HG03139 (cell line): Measurements from ENCODE around the gene SYN1.
A peak's percentile ranks its signal among the peaks of the same experiment; 100 is the strongest.

Source experiments
- ATAC-seq: cut with Tn5 transposase; IDR thresholded peaks from one replicate; pipeline ENCODE4 v1.9.1; 2021; ENCODE audit not compliant: unreplicated experiment

The SYN1 gene

DNA sequence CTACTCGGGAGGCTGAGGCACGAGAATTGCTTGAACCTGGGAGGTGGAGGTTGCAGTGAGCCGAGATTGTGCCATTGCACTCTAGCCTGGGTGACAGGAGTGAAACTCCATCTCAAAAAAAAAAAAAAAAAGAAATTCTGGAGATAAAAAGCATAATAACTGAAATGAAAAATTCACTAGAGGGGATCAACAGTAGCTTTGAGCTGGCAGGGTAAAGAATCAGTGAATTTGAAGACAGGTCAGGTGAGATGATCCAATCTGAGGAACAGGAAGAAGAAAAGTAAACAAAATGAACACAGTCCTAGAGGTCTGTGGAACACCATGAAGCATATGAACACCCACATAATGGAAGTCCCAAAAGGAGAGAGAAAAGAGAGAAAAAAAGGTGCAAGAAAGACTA lies 22.4 kb downstream of the SYN1 start:
- no peak for ATAC-seq

- ATAC-seq, result no peak
Measured at GRCh38 chrX:47596256-47596655, 23.4 kb downstream of the SYN1 start.

DNA sequence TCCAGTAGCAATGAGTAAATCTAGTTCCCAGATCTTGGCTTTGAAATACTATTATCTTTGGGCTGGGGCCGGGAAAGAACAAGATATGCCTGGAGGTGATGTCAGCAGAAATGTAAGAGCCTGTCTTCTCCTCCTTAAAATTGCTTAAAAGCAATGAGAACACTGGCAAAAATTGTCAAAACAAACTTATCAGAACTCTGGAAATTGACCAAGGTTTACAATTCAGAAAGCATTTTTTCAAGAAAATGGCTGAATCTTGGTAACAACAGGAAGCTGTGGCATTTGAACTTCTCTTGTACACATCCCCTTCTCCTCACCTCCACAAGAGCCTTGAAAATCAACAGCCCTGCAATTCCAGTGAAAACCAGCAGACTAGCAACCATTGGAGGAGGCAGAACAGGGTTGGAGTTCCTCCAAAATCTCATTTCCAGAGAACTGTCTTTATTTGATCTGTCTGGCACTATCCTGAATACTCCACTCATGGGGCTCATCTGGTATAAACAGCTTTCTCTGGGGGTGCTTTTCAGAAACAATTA lies 23.9 kb downstream of the SYN1 start:
- ATAC-seq, result no peak

GRCh38 chrX:47593522-47593921 lies 26.1 kb downstream of the SYN1 start:
- no peak for ATAC-seq

GRCh38 chrX:47590984-47591383 lies 28.7 kb downstream of the SYN1 start:
- ATAC-seq, result no peak

DNA sequence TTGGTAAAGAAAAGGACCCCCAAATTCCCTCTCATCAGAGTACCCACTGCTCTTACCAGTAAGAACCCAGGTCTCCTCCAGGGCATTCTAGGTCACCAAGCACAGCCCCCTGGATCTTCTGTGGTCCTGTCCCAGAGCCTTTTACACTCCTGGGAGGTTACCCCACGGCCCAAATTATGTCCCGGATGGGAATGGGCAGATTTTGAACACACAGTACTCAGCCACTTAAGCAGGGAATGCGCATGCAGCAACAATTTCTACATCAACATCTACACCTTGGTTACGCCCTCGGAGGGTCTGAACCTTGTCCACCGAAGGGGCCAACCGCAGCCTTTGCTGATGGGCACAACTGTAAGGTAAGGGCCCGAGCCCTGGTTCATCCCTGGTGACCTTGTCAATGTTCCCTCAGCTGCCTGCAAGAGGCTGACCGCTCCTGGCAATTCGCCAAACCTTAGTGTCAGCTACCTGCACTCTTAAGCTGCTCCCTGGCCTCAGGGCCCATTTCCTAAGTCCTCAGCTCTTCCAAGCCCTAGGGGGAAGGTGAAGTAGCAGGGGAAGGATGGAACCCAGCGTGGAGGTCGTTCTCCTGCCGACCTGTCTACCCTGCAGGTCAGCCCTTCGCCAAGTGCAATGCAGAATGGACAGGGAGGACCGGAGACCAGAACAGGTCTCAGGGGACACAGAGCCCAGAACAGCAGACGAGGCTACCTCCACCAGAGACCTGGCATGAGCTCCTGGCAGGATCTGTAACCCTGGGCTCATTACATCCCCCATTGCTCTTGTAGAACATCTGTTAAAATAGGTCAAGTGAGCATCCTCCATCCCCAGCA lies 31.5 kb downstream of the SYN1 start:
- no peak for ATAC-seq

DNA sequence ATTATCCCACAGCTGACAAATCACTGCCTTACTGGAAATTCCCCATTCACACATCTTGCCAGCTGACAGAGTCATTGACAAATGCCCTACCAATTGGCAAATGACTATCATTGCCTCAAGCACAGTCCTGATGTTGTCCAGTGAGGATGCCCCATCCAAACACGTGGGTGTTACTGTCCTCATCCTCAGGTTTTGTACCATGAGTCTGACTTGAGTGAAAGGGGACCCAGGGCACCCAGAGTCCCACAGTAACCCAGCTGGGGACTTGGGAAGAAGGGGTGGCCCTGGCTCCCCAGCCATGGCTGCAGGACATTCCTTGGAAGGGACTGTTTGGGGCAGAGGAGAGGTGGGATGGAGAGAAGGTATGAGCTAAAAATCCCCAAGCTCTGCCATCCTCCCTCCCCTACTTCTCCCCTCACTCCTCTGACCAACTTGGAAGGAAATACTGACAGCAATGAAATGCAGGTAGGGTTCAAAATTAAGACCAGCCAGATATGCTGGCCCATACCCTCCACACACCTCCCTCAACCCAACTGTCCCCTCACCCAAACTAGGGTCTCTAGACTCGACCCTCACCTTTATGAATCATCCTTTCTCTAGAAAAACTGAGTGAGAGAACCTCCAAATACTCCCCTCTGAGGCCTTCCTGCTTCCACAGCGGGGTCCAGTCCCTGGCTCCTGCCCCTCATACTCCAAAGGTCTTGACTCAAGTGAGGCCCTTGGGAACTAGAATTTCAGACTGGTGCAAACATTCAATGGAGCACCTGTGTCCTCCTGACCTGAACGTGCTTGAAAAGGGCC lies 32.4 kb downstream of the SYN1 start:
- ATAC-seq, result no peak

DNA sequence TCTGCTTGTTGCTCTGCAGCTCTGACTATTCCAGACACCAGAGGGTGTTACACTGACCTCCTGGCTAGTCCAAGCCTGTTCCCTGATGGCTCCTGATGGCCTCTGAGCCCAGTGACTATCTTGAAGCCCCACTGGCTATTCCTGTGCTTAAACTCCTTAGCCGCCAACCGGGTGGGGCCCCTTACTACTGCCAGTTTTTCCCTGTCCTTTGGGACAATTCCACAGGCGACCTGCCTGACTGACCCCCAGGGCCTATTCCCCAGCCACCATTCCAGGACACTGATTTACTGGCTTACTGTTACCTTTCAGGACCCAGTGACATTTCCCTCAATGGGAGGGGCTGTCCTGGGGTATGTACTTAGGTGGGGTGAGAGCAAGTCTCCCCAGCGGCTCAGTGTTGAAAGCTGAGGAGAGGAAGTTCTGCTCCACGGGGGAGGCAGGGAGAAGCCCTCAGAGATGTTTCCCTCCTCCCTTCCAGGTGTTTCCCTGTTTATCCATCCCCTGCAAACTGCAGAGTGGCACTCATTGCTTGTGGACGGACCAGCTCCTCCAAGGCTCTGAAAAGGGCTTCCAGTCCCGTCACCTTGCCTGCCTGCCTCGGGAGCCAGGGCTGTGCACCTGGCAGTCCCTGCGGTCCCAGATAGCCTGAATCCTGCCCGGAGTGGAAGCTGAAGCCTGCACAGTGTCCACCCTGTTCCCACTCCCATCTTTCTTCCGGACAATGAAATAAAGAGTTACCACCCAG lies 33.4 kb downstream of the SYN1 start:
- no peak for ATAC-seq

- ATAC-seq, result no peak
Measured at GRCh38 chrX:47585273-47585672, 34.4 kb downstream of the SYN1 start.

GRCh38 chrX:47584714-47585113 lies 34.9 kb downstream of the SYN1 start:
- no peak for ATAC-seq

GRCh38 chrX:47583240-47583861 lies 36.3 kb downstream of the SYN1 start:
- ATAC-seq, result no peak

DNA sequence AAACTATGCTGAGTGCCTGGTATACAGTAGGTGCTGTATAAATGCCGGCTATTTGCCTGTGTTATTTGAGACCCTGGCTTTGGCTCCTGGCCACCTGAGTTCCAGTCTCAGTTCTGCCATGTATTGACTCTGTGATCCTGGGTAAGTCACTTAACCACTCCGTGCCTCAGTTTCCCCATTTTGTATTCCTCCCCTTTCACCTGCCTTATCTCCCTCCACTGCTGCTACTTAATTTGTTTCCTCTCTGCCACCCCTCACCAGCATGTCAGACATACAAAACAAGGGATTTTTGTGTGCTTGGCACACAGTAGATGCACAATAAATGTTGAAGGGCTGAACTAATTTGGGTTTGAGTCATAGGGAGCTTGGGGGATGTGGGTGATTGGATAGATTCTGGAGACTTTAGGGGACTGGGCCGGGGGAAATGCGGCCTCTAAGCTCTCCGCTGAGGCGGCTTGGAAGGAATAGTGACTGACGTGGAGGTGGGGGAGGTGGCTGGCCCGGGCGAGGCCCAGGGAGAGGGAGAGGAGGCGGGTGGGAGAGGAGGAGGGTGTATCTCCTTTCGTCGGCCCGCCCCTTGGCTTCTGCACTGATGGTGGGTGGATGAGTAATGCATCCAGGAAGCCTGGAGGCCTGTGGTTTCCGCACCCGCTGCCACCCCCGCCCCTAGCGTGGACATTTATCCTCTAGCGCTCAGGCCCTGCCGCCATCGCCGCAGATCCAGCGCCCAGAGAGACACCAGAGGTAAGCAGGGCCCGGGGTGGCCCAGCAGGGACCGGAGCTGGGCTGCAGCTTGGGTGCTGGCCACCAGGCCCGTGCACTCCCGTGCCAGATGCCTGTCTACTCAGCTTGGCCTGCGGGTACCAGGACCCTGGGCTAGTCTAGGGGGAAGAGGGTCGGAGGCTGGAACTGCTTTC lies 37.7 kb downstream of the SYN1 start, which contains the start of gene TIMP1:
Gene TIMP1 (plus strand): TSS at position 706 of the 917 bp plus-strand sequence. CDS start 980 bp downstream, outside the sequence.
- peak; percentile 90 for ATAC-seq

DNA sequence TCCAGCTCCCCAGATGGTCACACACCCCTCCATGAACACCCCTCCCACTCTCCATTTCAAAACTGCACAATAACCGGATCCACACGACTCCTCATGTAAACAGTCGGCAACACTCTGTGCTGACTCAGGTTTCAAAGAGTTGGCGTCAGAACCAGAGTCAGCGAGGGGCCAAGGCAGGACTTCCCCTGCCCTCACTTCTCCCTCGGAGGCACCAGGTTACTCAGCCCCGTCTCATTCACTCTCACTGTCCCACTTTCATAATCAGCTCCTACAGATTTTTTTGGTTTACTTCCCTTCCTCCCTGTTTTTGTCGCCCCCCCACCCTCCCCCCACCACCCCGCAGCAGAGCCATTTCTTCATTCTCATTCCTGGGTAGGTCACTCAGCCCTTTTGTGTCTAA lies 40.1 kb downstream of the SYN1 start:
- ATAC-seq, result no peak

- ATAC-seq, result no peak
Measured at GRCh38 chrX:47578692-47579091, 41.0 kb downstream of the SYN1 start.

GRCh38 chrX:47577901-47578300 lies 41.8 kb downstream of the SYN1 start:
- ATAC-seq, result no peak

DNA sequence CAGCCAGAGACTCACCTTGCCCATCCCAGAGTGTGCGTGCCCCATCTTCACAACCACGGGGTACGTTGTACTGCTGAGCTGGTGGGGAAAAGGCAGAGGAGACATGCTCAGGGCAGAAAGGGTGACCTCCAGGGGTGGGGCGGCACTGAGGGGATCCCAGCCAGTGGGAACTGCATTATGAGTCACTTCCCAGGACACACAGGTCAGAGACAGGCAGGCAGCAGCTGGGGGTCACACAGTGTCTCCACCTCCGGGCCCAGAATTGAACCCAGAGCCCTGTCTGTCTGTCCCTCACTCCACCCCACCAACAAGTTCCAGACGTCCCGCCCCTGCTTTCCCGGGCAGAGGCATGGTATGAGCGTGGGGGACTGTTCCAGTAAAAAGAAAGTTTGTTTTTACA lies 42.2 kb downstream of the SYN1 start:
- no peak for ATAC-seq

GRCh38 chrX:47576021-47576898 lies 43.4 kb downstream of the SYN1 start:
- no peak for ATAC-seq

- no peak for ATAC-seq
Measured at GRCh38 chrX:47574547-47575301, 44.9 kb downstream of the SYN1 start.
